Hepatocyte (in vitro differentiated cells): ENCODE results near the gene LITAF. TPM values are rescaled to one million over a fixed set of nuclear protein-coding genes. Genes with fewer than 3 reads are reported as not detected.

Source experiments
- DNase-seq: peaks from one replicate; pipeline ENCODE4 v3.0.0-alpha.2; 2016; ENCODE audit warnings: low spot score
- H2AFZ ChIP-seq: fragments of 200-600 bp; sonication (generic); 2 replicates; pipeline ENCODE4 v1.6.0; 2016; ENCODE audit warnings: antibody characterized with exemption, mild to moderate bottlenecking
- H3K27ac ChIP-seq: fragments of 200-600 bp; sonication (generic); 2 replicates; pipeline ENCODE4 v1.5.1; 2016; ENCODE audit warnings: mild to moderate bottlenecking
- H3K27me3 ChIP-seq: fragments of 200-600 bp; sonication (generic); 2 replicates; pipeline ENCODE4 v1.6.1; 2016
- H3K36me3 ChIP-seq: fragments of 200-600 bp; sonication (generic); replicated peaks from 2 replicates; pipeline ENCODE4 v1.5.1; 2016; ENCODE audit warnings: low read depth; ENCODE audit not compliant: insufficient read depth
- H3K4me1 ChIP-seq: fragments of 200-600 bp; sonication (generic); 2 replicates; pipeline ENCODE4 v1.5.1; 2016; ENCODE audit warnings: mild to moderate bottlenecking, moderate library complexity; ENCODE audit not compliant: insufficient read depth
- H3K4me2 ChIP-seq: fragments of 200-600 bp; sonication (generic); 2 replicates; pipeline ENCODE4 v1.6.0; 2016
- H3K4me3 ChIP-seq: fragments of 200-600 bp; sonication (generic); 2 replicates; pipeline ENCODE4 v1.5.1; 2016; ENCODE audit warnings: mild to moderate bottlenecking
- H3K79me2 ChIP-seq: fragments of 200-600 bp; sonication (generic); 2 replicates; pipeline ENCODE4 v1.6.0; 2017; ENCODE audit warnings: mild to moderate bottlenecking
- H3K9me2 ChIP-seq: fragments of 200-600 bp; sonication (generic); replicated peaks from 2 replicates; pipeline ENCODE4 v1.6.0; 2017; ENCODE audit warnings: mild to moderate bottlenecking; ENCODE audit not compliant: insufficient read depth
- H3K9me3 ChIP-seq: fragments of 200-600 bp; sonication (generic); 2 replicates; pipeline ENCODE4 v1.5.1; 2016; ENCODE audit warnings: low read depth, mild to moderate bottlenecking
- H4K20me1 ChIP-seq: fragments of 200-600 bp; sonication (generic); 2 replicates; pipeline ENCODE4 v1.6.0; 2016; ENCODE audit warnings: mild to moderate bottlenecking; ENCODE audit not compliant: insufficient read depth, poor library complexity, severe bottlenecking
- EZH2 ChIP-seq: fragments of 200-600 bp; sonication (generic); IDR thresholded peaks from 2 replicates; pipeline ENCODE4 v1.6.1; 2016; ENCODE audit warnings: antibody characterized with exemption, mild to moderate bottlenecking, borderline replicate concordance
- EZH2phosphoT487 ChIP-seq: fragments of 200-600 bp; sonication (generic); IDR thresholded peaks from one replicate; pipeline ENCODE4 v1.6.1; 2018; ENCODE audit warnings: antibody characterized with exemption, mild to moderate bottlenecking, low read depth, moderate library complexity; ENCODE audit not compliant: unreplicated experiment, severe bottlenecking
- WGBS: methylation state at CpG from one replicate; pipeline ENCODE4 v1.1.6; 2016; ENCODE audit warnings: low lambda C conversion rate; ENCODE audit errors: missing lambda C conversion rate; 5-methylcytosine and 5-hydroxymethylcytosine counted together
- polyA plus RNA-seq: library from polyadenylated mRNA; unstranded; fragments of >200 nt; fragmentation: Nextera tagmentation; extraction: Ambion mirVana; gene quantifications from 2 replicates; pipeline ENCODE4 v1.2.1, GENCODE V29; 2016
- total RNA-seq: library from RNA; depleted of rRNA; stranded (reverse); fragments of >200 nt; gene quantifications from 2 replicates; pipeline ENCODE4 v1.2.3, GENCODE V29; 2014
- TF ChIP-seq, protein P1 (sequence below): fragments of 200-600 bp; sonication (generic); IDR thresholded peaks from 2 replicates; pipeline ENCODE4 v1.5.1; 2016; ENCODE audit warnings: antibody characterized with exemption, mild to moderate bottlenecking; ENCODE audit not compliant: poor library complexity

LITAF gene
- total and polyA plus RNA-seq, 2 experiments from 2014 or later = 65.6 to 134 TPM

DNA sequence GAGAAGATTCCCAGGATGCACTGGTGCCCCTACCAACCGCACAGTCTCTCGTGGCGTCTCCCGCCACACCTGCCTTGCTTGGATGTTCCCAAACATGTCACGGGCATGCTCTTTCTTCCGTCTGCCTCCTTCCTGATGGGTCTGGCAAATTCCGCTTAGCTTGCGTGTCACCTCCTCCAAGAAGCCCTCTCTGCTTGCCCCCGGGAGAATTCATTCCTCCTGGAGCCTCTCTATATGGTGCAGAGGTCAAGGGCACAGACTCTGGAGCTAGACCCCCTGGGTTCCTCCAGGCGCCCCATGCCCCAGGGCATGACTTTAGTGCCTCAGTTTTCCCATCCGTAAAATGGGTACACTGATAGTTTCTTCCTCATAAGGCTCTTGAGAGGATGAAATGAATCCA, 21.1 kb downstream of the LITAF start:
- H4K20me1 ChIP-seq = peaks cover 30% of the 10 kb centered on the region
- no peaks in the 10 kb centered on the region for H3K27me3 ChIP-seq
- H3K36me3 ChIP-seq = no peaks in the 10 kb centered on the region
- no peak overlapping the region for H3K27ac ChIP-seq
- H3K9me2 ChIP-seq = no peaks in the 10 kb centered on the region
- no peak overlapping the region for H2AFZ ChIP-seq
- H3K4me1 ChIP-seq = peaks cover 23% of the 10 kb centered on the region
- no peak for DNase-seq
- H3K4me3 ChIP-seq = no peak overlapping the region
- TF ChIP-seq EZH2 (no peak), EZH2phosphoT487 (no peak)
- TF ChIP-seq, protein P1, sequence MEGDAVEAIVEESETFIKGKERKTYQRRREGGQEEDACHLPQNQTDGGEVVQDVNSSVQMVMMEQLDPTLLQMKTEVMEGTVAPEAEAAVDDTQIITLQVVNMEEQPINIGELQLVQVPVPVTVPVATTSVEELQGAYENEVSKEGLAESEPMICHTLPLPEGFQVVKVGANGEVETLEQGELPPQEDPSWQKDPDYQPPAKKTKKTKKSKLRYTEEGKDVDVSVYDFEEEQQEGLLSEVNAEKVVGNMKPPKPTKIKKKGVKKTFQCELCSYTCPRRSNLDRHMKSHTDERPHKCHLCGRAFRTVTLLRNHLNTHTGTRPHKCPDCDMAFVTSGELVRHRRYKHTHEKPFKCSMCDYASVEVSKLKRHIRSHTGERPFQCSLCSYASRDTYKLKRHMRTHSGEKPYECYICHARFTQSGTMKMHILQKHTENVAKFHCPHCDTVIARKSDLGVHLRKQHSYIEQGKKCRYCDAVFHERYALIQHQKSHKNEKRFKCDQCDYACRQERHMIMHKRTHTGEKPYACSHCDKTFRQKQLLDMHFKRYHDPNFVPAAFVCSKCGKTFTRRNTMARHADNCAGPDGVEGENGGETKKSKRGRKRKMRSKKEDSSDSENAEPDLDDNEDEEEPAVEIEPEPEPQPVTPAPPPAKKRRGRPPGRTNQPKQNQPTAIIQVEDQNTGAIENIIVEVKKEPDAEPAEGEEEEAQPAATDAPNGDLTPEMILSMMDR = no peak
- no peaks in the 10 kb centered on the region for H3K9me3 ChIP-seq
- H3K4me2 ChIP-seq = no peak overlapping the region
- 91% methylated on average over 11 of the region's 11 CpGs for whole genome bisulfite sequencing
- peaks cover 85% of the 10 kb centered on the region for H3K79me2 ChIP-seq

DNA sequence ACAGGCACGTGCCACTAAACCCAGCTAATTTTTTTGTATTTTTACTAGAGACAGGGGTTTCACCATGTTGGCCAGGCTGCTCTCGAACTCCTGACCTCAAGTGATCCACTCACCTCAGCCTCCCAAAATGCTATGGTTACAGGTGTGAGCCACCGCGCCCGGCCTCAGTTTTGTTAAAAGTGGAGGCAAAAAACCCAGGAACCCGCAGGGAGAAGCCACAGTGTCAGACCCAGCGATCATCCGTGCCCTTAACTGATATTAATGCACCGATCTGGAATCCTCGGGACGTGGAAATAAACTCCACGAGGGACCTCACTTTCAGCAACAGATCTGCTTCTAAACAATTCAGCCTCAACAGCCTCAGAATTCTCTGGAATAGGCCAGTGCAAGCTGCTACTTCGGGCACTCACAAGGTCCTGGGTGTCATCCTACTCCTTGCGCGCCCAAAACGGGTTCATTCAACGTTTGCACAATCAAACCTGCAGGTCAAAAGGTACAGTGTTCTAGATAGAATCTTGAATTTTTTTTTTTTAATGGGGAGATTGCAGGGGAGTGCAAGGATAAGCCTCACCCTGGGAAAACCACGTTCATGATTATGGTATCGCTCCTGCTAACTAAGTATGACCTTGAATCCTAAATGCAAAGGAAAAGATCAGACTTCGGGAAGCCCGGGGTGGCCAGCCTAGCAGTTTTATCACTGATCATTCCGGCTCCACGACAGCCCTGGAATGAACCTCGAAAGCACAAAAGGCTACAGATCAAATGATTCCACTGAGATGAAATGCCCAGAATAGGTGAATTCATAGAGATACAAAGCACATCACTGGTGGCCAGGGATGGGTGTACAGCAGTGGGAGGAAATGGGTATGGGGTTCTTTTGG, 22.4 kb downstream of the LITAF start:
- Histone ChIP-seq H3K4me2 (no peak overlapping the region), H3K9me3 (no peaks in the 10 kb centered on the region), H3K4me3 (no peak overlapping the region), H3K27ac (no peak overlapping the region), H3K27me3 (no peaks in the 10 kb centered on the region), H3K79me2 (peaks cover 85% of the 10 kb centered on the region), H2AFZ (no peak overlapping the region), H3K9me2 (no peaks in the 10 kb centered on the region), H3K36me3 (no peaks in the 10 kb centered on the region), H3K4me1 (peaks cover 30% of the 10 kb centered on the region), H4K20me1 (peaks cover 16% of the 10 kb centered on the region)
- WGBS = 85% methylated on average over 24 of the region's 24 CpGs
- TF ChIP-seq EZH2 (no peak), EZH2phosphoT487 (no peak)
- TF ChIP-seq, protein P1 = no peak
- DNase-seq = no peak

DNA sequence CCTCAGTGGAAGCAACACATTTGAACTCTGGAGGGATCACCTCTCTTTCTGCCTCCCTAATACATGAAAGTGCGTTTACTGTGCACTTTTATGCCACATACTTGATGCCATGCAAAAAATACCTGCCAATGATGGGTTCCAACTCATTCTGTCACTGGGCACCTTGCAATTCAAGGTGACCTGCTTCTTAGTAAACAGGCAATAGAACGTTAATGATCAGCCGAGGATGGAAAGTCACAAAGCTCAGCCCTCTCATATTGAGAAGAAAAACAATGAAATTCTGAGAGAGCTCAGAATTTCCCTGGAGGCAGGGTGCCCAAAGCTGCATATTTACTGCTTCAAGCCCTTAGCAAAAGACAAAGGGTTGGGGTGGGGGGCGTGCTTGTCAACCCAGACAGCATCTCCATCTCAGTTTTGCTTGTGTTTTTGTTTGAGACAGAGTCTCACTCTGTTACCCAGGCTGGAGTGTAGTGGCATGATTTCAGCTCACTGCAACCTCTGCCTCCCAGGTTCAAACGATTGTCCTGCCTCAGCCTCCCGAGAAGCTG, 23.2 kb downstream of the LITAF start:
- Histone ChIP-seq H3K9me3 (no peaks in the 10 kb centered on the region), H3K36me3 (no peaks in the 10 kb centered on the region), H4K20me1 (peaks cover 14% of the 10 kb centered on the region), H3K4me2 (no peak overlapping the region), H2AFZ (no peak overlapping the region), H3K4me1 (peaks cover 30% of the 10 kb centered on the region), H3K27ac (no peak overlapping the region), H3K79me2 (peaks cover 85% of the 10 kb centered on the region), H3K27me3 (no peaks in the 10 kb centered on the region), H3K9me2 (no peaks in the 10 kb centered on the region), H3K4me3 (no peak overlapping the region)
- 67% methylated on average over 6 of the region's 6 CpGs for WGBS
- DNase-seq = no peak
- TF ChIP-seq EZH2 (no peak), EZH2phosphoT487 (no peak)
- TF ChIP-seq, protein P1 = no peak
